ENCODE measurements around the gene PCDHA4.
"Not testable (repeated sequence)": the region's sequence is repeated elsewhere in the genome, so short reads cannot be mapped to it uniquely, and the experiment has no call there.

Gene PCDHA4

GRCh38 chr5:140822281-140822629 is 15.4 kb downstream of the PCDHA4 start:
- no peak for DNase-seq

GRCh38 chr5:140822969-140823368 is 16.1 kb downstream of the PCDHA4 start:
- DNase-seq = not testable (repeated sequence)

- no peak for DNase-seq
Measured at GRCh38 chr5:140823475-140823874, 16.6 kb downstream of the PCDHA4 start.

- DNase-seq = no peak
Measured at GRCh38 chr5:140827704-140828361, 21.0 kb downstream of the PCDHA4 start, which contains the start of gene PCDHA6. Gene PCDHA6 (plus strand): TSS chr5:140827960. CDS start chr5:140828092, 132 bp downstream.

GRCh38 chr5:140828362-140828737 is 21.5 kb downstream of the PCDHA4 start:
- no peak for DNase-seq

GRCh38 chr5:140829511-140830501 is 22.9 kb downstream of the PCDHA4 start:
- DNase-seq = not testable (repeated sequence)

GRCh38 chr5:140833993-140834392 is 27.1 kb downstream of the PCDHA4 start, which contains the start of gene PCDHA7:
Gene PCDHA7 (plus strand): TSS chr5:140834269. CDS start chr5:140834384, 115 bp downstream.
- no peak for DNase-seq

- DNase-seq = not testable (repeated sequence)
Measured at GRCh38 chr5:140834439-140835008, 27.7 kb downstream of the PCDHA4 start.

- DNase-seq = no peak
Measured at GRCh38 chr5:140835622-140836510, 29.0 kb downstream of the PCDHA4 start.

GRCh38 chr5:140840978-140841962 is 34.4 kb downstream of the PCDHA4 start, which contains the start of gene PCDHA8:
Gene PCDHA8 (plus strand): TSS chr5:140841187. CDS start chr5:140841322, 135 bp downstream.
- DNase-seq = no peak

GRCh38 chr5:140842798-140843733 is 36.2 kb downstream of the PCDHA4 start:
- DNase-seq = no peak

GRCh38 chr5:140848139-140849102 is 41.6 kb downstream of the PCDHA4 start, which contains the start of gene PCDHA9:
Gene PCDHA9 (plus strand): TSS chr5:140848382. CDS start chr5:140848496, 114 bp downstream.
- not testable (repeated sequence) for DNase-seq

GRCh38 chr5:140849831-140850634 is 43.2 kb downstream of the PCDHA4 start:
- DNase-seq = not testable (repeated sequence)

- no peak for DNase-seq
Measured at GRCh38 chr5:140855772-140856674, 49.2 kb downstream of the PCDHA4 start, which contains the start of gene PCDHA10. Gene PCDHA10 (plus strand): TSS chr5:140855897. CDS start chr5:140856049, 152 bp downstream.

GRCh38 chr5:140857177-140857986 is 50.5 kb downstream of the PCDHA4 start:
- DNase-seq = no peak

GRCh38 chr5:140857987-140858240 is 51.0 kb downstream of the PCDHA4 start:
- no peak for DNase-seq
